ENCODE results near the gene DLG2. TPM values are rescaled to one million over a fixed set of nuclear protein-coding genes. Genes with fewer than 3 reads are reported as not detected.

DLG2 gene
- polyA plus RNA-seq, 1 experiment: 0.68 TPM

DNA sequence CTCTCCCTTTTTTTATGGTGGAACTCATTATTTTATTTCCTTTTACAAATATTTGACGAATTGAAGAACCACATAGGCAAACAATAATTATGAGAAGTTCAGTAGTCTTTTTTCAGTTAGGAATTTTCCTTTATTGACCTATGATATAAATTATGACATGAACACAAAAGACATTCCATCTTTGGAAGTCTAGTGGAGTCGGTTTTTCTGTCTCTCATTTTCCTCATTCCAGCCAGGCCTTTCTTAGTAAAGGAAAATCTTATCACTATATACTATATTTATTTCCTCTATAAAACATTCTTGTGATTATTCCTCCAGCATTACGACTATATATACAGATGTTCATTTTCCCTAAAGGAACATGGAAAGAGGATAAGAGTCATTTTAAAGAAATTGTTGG lies 1046.1 kb downstream of the DLG2 start:
- no peaks in the 10 kb centered on the region for H3K9me3 ChIP-seq (ENCODE audit: control insufficient read depth, insufficient read depth, low read length)
- no peak overlapping the region for H3K4me3 ChIP-seq (ENCODE audit: low read depth, low read length)
- DNase-seq (ENCODE audit: low read depth, low spot score): no peak
- H3K27me3 ChIP-seq (ENCODE audit: control insufficient read depth, insufficient read depth, low read length): no peaks in the 10 kb centered on the region
- no peak overlapping the region for H3K27ac ChIP-seq (ENCODE audit: low read depth, low read length)
- TF ChIP-seq, protein P1, sequence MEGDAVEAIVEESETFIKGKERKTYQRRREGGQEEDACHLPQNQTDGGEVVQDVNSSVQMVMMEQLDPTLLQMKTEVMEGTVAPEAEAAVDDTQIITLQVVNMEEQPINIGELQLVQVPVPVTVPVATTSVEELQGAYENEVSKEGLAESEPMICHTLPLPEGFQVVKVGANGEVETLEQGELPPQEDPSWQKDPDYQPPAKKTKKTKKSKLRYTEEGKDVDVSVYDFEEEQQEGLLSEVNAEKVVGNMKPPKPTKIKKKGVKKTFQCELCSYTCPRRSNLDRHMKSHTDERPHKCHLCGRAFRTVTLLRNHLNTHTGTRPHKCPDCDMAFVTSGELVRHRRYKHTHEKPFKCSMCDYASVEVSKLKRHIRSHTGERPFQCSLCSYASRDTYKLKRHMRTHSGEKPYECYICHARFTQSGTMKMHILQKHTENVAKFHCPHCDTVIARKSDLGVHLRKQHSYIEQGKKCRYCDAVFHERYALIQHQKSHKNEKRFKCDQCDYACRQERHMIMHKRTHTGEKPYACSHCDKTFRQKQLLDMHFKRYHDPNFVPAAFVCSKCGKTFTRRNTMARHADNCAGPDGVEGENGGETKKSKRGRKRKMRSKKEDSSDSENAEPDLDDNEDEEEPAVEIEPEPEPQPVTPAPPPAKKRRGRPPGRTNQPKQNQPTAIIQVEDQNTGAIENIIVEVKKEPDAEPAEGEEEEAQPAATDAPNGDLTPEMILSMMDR (IDR thresholded peaks at IDR 0.05; ENCODE audit: low read depth, low read length): no peak
- POLR2A ChIA-PET: no interaction called here
- CTCF ChIA-PET: interaction anchor here (1.0 kb wide), 1 partner anchor 16 kb away, joined by 4 read pairs; no protein-coding TSS in a partner anchor

- Histone ChIP-seq H3K4me3 (ENCODE audit: low read depth, low read length) (no peak overlapping the region), H3K27ac (ENCODE audit: low read depth, low read length) (no peak overlapping the region), H3K9me3 (ENCODE audit: control insufficient read depth, insufficient read depth, low read length) (no peaks in the 10 kb centered on the region), H3K27me3 (ENCODE audit: control insufficient read depth, insufficient read depth, low read length) (no peaks in the 10 kb centered on the region)
- TF ChIP-seq, protein P1 (IDR thresholded peaks at IDR 0.05; ENCODE audit: low read depth, low read length): no peak
- no peak for DNase-seq (ENCODE audit: low read depth, low spot score)
- ChIA-PET POLR2A (no interaction called here), CTCF (interaction anchor here (1.0 kb wide), 1 partner anchor 15 kb away, joined by 4 read pairs; no protein-coding TSS in a partner anchor)
These were observed 1046.7 kb downstream of the DLG2 start for GRCh38 chr11:84580428-84580827.

GRCh38 chr11:84573868-84574267 lies 1053.3 kb downstream of the DLG2 start:
- POLR2A ChIA-PET: no interaction called here

GRCh38 chr11:84566671-84567070 lies 1060.5 kb downstream of the DLG2 start:
- DNase-seq (ENCODE audit: low read depth, low spot score): no peak
- no peak overlapping the region for H3K27ac ChIP-seq (ENCODE audit: low read depth, low read length)
- H3K9me3 ChIP-seq (ENCODE audit: control insufficient read depth, insufficient read depth, low read length): no peaks in the 10 kb centered on the region
- H3K4me3 ChIP-seq (ENCODE audit: low read depth, low read length): no peak overlapping the region
- ChIA-PET POLR2A (no interaction called here), CTCF (interaction anchor here (0.6 to 4.4 kb wide), 4 partner anchors 8 to 1178 kb away, joined by 3 to 23 read pairs (median 5); no protein-coding TSS in a partner anchor)
- no peaks in the 10 kb centered on the region for H3K27me3 ChIP-seq (ENCODE audit: control insufficient read depth, insufficient read depth, low read length)
- TF ChIP-seq, protein P1 (IDR thresholded peaks at IDR 0.05; ENCODE audit: low read depth, low read length): no peak

More at GRCh38 chr11:84573868-84574267, 1053.3 kb downstream of the DLG2 start:
- TF ChIP-seq, protein P1 (IDR thresholded peaks at IDR 0.05; ENCODE audit: low read depth, low read length): no peak
- CTCF ChIA-PET: no interaction called here
- Histone ChIP-seq H3K9me3 (ENCODE audit: control insufficient read depth, insufficient read depth, low read length) (no peaks in the 10 kb centered on the region), H3K27me3 (ENCODE audit: control insufficient read depth, insufficient read depth, low read length) (no peaks in the 10 kb centered on the region), H3K4me3 (ENCODE audit: low read depth, low read length) (no peak overlapping the region), H3K27ac (ENCODE audit: low read depth, low read length) (no peak overlapping the region)
- DNase-seq (ENCODE audit: low read depth, low spot score): no peak

DNA sequence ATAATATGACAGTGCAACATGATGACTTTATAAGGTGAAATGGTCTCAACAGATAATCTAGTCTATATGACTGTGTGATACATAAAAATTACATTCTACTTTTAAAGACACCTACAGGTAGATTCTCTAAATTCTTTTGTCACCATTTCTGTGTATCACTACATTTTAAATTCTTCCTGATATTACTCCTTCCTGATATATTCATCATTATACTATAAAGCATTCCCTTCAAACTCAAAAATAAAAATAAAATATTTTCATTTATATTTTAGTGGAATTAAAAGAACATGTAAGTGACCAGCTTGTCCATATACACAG lies 1062.3 kb downstream of the DLG2 start:
- CTCF ChIA-PET: interaction anchor here (0.6 to 3.2 kb wide), 16 partner anchors 8 to 749 kb away, joined by 3 to 22 read pairs (median 3); no protein-coding TSS in a partner anchor
- no peaks in the 10 kb centered on the region for H3K9me3 ChIP-seq (ENCODE audit: control insufficient read depth, insufficient read depth, low read length)
- no peak for DNase-seq (ENCODE audit: low read depth, low spot score)
- no peak overlapping the region for H3K4me3 ChIP-seq (ENCODE audit: low read depth, low read length)
- no peaks in the 10 kb centered on the region for H3K27me3 ChIP-seq (ENCODE audit: control insufficient read depth, insufficient read depth, low read length)
- TF ChIP-seq, protein P1 (IDR thresholded peaks at IDR 0.05; ENCODE audit: low read depth, low read length): no peak
- POLR2A ChIA-PET: no interaction called here
- no peak overlapping the region for H3K27ac ChIP-seq (ENCODE audit: low read depth, low read length)
